K562 (cell line): Measurements from ENCODE around the gene PCMTD2. TPM values are rescaled to one million over a fixed set of nuclear protein-coding genes. Genes with fewer than 3 reads are reported as not detected.
A peak's percentile ranks its signal among the peaks of the same experiment; 100 is the strongest.

Experiments
- DIDO1 ChIP-seq: fragments of 450-650 bp; IDR thresholded peaks from 2 replicates; pipeline ENCODE4 v1.6.1; 2016; ENCODE audit warnings: low read depth, missing biosample characterization, missing genetic modification characterization
- HDAC1 ChIP-seq, 2 experiments: fragments of 450-650 bp; IDR thresholded peaks; 2 replicates each; pipeline ENCODE4 v1.6.1; 2016 to 2017; ENCODE audit warnings: inconsistent platforms in 1 of 2, mild to moderate bottlenecking in 1 of 2, moderate library complexity in 1 of 2
- MBD2 ChIP-seq: sonication (generic); IDR thresholded peaks from 2 replicates; pipeline ENCODE4 v1.6.1; 2016; ENCODE audit warnings: low read depth, borderline replicate concordance
- NCOA2 ChIP-seq, 2 experiments: fragments of 450-650 bp; IDR thresholded peaks; 2 replicates each; pipeline ENCODE4 v1.6.1; 2018; ENCODE audit warnings: mild to moderate bottlenecking in 2 of 2, moderate library complexity in 1 of 2; ENCODE audit not compliant: partially characterized antibody in 2 of 2
- RAD51 ChIP-seq: fragments of 450-650 bp; IDR thresholded peaks from 2 replicates; pipeline ENCODE4 v1.7.1; 2016; ENCODE audit warnings: low read depth, mild to moderate bottlenecking, borderline replicate concordance
- ZBTB8A ChIP-seq: fragments of 450-650 bp; IDR thresholded peaks from 2 replicates; pipeline ENCODE4 v1.6.1; 2018; ENCODE audit warnings: mild to moderate bottlenecking, moderate library complexity; ENCODE audit not compliant: partially characterized antibody
- polyA plus RNA-seq, 8 experiments: library from polyadenylated mRNA; depleted of rRNA in 4 of 8; stranded (reverse) in 5 of 8; unstranded in 3 of 8; fragments of >200 nt; fragmentation: Nextera tagmentation in 2 of 8; fragmentation: Illumina TruSeq in 1 of 8; extraction: Ambion mirVana in 2 of 8; extraction: Trizol in 1 of 8; gene quantifications; 2 replicates each; pipeline versions ENCODE4 v1.2.1 to v1.2.3, GENCODE V29; 2011 to 2014; ENCODE audit warnings: inconsistent platforms in 1 of 8, missing spikeins in 1 of 8
- total RNA-seq, 7 experiments: library from RNA; depleted of rRNA in 6 of 7; stranded (reverse); fragments of >200 nt in 6 of 7; fragmentation: Illumina TruSeq in 2 of 7; extraction: Trizol in 2 of 7; gene quantifications; 2 replicates each; pipeline versions ENCODE4 v1.2.1 to v1.2.3, GENCODE V29; 2011 to 2021; ENCODE audit warnings: low replicate concordance in 1 of 7
- TF ChIP-seq, protein P1 (sequence below): sonication (generic); formaldehyde crosslinking; IDR thresholded peaks from 2 replicates; pipeline ENCODE4 v1.8.1; 2023; ENCODE audit warnings: missing genetic modification reagents, mild to moderate bottlenecking, borderline replicate concordance
- TF ChIP-seq, protein P2 (sequence below): sonication (generic); formaldehyde crosslinking; IDR thresholded peaks from 2 replicates; pipeline ENCODE4 v1.8.1; 2023; ENCODE audit warnings: mild to moderate bottlenecking, missing genetic modification reagents
- TF ChIP-seq, protein P3 (sequence below): fragments of 450-650 bp; IDR thresholded peaks from 2 replicates; pipeline ENCODE4 v1.6.1; 2017; ENCODE audit warnings: mild to moderate bottlenecking, moderate library complexity
- TF ChIP-seq, protein P4 (sequence below): fragments of 450-650 bp; IDR thresholded peaks from 2 replicates; pipeline ENCODE4 v1.6.1; 2016; ENCODE audit warnings: missing biosample characterization, missing genetic modification characterization
- TF ChIP-seq, protein P5 (sequence below): fragments of 450-650 bp; IDR thresholded peaks from 2 replicates; pipeline ENCODE4 v1.6.1; 2018; ENCODE audit not compliant: partially characterized antibody

PCMTD2 gene
- total and polyA plus RNA-seq, 9 of the 15 experiments (the other 6 are each of a cell fraction or from before 2014, with no cell fraction given) = 11.3 to 49.3 (median 28.4) TPM

DNA sequence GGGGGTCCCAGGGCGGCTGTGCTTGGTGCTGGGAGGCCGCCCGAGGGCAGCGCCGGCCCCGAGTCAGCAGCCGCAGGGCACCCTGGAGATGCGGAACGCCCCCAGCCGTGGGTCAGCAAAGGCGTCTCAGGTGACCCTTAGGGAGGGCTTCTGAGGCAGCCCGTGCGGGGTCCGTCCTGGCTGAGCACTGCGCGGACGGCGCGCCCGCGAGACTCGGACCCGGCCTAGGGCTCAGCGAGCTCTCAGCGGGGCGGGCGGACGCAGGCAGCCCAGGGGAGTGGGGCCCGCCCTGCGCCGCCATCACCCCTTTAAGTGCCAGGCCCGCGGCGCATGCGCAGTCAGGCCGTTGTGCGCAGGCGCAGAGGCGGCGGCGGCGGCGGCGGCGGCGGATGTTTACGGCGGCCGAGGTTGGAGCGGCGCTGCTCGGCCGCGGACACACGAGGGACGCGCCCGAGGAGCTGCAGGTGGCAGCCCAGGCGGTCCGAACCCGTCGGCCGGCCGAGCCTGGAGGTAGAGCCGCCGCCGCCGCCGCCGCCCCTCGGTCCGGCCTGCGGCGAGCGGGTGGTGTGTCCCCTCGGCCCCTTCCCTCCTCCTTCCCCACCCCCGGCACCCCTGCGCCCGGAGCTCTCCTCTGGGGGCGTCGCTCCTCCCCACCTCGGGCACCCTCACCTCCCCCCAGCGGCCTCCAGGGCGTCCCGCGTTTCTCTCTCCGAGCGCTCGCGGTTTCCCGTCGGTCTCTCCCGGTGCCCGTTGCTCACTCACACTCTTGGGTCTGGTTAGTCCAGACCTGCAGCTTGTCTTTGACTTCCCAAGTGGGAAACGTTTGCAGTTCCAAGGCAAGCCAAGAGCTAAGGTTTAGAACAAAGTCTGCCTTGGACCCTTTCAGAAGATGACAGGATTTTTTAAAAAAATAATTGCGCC, at the start of gene PCMTD2 (continued):
- TF ChIP-seq, protein P1, sequence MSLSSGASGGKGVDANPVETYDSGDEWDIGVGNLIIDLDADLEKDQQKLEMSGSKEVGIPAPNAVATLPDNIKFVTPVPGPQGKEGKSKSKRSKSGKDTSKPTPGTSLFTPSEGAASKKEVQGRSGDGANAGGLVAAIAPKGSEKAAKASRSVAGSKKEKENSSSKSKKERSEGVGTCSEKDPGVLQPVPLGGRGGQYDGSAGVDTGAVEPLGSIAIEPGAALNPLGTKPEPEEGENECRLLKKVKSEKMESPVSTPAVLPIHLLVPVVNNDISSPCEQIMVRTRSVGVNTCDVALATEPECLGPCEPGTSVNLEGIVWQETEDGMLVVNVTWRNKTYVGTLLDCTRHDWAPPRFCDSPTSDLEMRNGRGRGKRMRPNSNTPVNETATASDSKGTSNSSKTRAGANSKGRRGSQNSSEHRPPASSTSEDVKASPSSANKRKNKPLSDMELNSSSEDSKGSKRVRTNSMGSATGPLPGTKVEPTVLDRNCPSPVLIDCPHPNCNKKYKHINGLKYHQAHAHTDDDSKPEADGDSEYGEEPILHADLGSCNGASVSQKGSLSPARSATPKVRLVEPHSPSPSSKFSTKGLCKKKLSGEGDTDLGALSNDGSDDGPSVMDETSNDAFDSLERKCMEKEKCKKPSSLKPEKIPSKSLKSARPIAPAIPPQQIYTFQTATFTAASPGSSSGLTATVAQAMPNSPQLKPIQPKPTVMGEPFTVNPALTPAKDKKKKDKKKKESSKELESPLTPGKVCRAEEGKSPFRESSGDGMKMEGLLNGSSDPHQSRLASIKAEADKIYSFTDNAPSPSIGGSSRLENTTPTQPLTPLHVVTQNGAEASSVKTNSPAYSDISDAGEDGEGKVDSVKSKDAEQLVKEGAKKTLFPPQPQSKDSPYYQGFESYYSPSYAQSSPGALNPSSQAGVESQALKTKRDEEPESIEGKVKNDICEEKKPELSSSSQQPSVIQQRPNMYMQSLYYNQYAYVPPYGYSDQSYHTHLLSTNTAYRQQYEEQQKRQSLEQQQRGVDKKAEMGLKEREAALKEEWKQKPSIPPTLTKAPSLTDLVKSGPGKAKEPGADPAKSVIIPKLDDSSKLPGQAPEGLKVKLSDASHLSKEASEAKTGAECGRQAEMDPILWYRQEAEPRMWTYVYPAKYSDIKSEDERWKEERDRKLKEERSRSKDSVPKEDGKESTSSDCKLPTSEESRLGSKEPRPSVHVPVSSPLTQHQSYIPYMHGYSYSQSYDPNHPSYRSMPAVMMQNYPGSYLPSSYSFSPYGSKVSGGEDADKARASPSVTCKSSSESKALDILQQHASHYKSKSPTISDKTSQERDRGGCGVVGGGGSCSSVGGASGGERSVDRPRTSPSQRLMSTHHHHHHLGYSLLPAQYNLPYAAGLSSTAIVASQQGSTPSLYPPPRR = 0 out of 2 replicates have a peak, but pooled peaks have one; percentile 42
- TF ChIP-seq HDAC1 (IDR thresholded peaks at IDR 0.05) = 0 out of 4 replicates have a peak, but pooled peaks of 1 of the 2 experiments have one; percentile 12
- no peak for TF ChIP-seq NCOA2 (IDR thresholded peaks at IDR 0.05; ENCODE audit: partially characterized antibody in 2 of 2)
- TF ChIP-seq RAD51 = no peak
- no peak for TF ChIP-seq ZBTB8A
- TF ChIP-seq DIDO1 = no peak
- TF ChIP-seq, protein P2, sequence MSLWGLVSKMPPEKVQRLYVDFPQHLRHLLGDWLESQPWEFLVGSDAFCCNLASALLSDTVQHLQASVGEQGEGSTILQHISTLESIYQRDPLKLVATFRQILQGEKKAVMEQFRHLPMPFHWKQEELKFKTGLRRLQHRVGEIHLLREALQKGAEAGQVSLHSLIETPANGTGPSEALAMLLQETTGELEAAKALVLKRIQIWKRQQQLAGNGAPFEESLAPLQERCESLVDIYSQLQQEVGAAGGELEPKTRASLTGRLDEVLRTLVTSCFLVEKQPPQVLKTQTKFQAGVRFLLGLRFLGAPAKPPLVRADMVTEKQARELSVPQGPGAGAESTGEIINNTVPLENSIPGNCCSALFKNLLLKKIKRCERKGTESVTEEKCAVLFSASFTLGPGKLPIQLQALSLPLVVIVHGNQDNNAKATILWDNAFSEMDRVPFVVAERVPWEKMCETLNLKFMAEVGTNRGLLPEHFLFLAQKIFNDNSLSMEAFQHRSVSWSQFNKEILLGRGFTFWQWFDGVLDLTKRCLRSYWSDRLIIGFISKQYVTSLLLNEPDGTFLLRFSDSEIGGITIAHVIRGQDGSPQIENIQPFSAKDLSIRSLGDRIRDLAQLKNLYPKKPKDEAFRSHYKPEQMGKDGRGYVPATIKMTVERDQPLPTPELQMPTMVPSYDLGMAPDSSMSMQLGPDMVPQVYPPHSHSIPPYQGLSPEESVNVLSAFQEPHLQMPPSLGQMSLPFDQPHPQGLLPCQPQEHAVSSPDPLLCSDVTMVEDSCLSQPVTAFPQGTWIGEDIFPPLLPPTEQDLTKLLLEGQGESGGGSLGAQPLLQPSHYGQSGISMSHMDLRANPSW (CRISPR knock-in tag) = no peak
- TF ChIP-seq, protein P3, sequence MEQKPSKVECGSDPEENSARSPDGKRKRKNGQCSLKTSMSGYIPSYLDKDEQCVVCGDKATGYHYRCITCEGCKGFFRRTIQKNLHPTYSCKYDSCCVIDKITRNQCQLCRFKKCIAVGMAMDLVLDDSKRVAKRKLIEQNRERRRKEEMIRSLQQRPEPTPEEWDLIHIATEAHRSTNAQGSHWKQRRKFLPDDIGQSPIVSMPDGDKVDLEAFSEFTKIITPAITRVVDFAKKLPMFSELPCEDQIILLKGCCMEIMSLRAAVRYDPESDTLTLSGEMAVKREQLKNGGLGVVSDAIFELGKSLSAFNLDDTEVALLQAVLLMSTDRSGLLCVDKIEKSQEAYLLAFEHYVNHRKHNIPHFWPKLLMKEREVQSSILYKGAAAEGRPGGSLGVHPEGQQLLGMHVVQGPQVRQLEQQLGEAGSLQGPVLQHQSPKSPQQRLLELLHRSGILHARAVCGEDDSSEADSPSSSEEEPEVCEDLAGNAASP = no peak
- TF ChIP-seq, protein P4, sequence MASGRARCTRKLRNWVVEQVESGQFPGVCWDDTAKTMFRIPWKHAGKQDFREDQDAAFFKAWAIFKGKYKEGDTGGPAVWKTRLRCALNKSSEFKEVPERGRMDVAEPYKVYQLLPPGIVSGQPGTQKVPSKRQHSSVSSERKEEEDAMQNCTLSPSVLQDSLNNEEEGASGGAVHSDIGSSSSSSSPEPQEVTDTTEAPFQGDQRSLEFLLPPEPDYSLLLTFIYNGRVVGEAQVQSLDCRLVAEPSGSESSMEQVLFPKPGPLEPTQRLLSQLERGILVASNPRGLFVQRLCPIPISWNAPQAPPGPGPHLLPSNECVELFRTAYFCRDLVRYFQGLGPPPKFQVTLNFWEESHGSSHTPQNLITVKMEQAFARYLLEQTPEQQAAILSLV (tag) = no peak
- no peak for TF ChIP-seq MBD2
- TF ChIP-seq, protein P5, sequence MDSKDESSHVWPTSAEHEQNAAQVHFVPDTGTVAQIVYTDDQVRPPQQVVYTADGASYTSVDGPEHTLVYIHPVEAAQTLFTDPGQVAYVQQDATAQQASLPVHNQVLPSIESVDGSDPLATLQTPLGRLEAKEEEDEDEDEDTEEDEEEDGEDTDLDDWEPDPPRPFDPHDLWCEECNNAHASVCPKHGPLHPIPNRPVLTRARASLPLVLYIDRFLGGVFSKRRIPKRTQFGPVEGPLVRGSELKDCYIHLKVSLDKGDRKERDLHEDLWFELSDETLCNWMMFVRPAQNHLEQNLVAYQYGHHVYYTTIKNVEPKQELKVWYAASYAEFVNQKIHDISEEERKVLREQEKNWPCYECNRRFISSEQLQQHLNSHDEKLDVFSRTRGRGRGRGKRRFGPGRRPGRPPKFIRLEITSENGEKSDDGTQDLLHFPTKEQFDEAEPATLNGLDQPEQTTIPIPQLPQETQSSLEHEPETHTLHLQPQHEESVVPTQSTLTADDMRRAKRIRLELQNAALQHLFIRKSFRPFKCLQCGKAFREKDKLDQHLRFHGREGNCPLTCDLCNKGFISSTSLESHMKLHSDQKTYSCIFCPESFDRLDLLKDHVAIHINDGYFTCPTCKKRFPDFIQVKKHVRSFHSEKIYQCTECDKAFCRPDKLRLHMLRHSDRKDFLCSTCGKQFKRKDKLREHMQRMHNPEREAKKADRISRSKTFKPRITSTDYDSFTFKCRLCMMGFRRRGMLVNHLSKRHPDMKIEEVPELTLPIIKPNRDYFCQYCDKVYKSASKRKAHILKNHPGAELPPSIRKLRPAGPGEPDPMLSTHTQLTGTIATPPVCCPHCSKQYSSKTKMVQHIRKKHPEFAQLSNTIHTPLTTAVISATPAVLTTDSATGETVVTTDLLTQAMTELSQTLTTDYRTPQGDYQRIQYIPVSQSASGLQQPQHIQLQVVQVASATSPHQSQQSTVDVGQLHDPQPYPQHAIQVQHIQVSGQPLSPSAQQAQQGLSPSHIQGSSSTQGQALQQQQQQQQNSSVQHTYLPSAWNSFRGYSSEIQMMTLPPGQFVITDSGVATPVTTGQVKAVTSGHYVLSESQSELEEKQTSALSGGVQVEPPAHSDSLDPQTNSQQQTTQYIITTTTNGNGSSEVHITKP = no peak
